ENCODE measurements around the gene CACNA1C.

Gene CACNA1C

GRCh38 chr12:2260441-2260840, 207.7 kb downstream of the CACNA1C start:
- DNase-seq: no peak

GRCh38 chr12:2261708-2262107, 208.9 kb downstream of the CACNA1C start:
- DNase-seq: no peak

GRCh38 chr12:2262449-2262848, 209.7 kb downstream of the CACNA1C start:
- no peak for DNase-seq

- DNase-seq: no peak
These were observed 211.1 kb downstream of the CACNA1C start for GRCh38 chr12:2263901-2264300.

GRCh38 chr12:2264651-2265232, 212.0 kb downstream of the CACNA1C start:
- no peak for DNase-seq

- DNase-seq: no peak
These were observed 212.8 kb downstream of the CACNA1C start for GRCh38 chr12:2265461-2266167.

- no peak for DNase-seq
These were observed 214.2 kb downstream of the CACNA1C start for GRCh38 chr12:2266666-2267620.

- no peak for DNase-seq
These were observed 215.1 kb downstream of the CACNA1C start for GRCh38 chr12:2267703-2268470.

- DNase-seq: no peak
These were observed 215.9 kb downstream of the CACNA1C start for GRCh38 chr12:2268471-2269286.

- no peak for DNase-seq
These were observed 218.1 kb downstream of the CACNA1C start for GRCh38 chr12:2270846-2271245.

- DNase-seq: no peak
These were observed 219.2 kb downstream of the CACNA1C start for GRCh38 chr12:2271961-2272360.

- DNase-seq: no peak
These were observed 220.5 kb downstream of the CACNA1C start for GRCh38 chr12:2273288-2273687.

- no peak for DNase-seq
These were observed 221.0 kb downstream of the CACNA1C start for GRCh38 chr12:2273751-2274150.

- DNase-seq: no peak
These were observed 221.9 kb downstream of the CACNA1C start for GRCh38 chr12:2274733-2275132.

GRCh38 chr12:2276288-2277033, 223.7 kb downstream of the CACNA1C start:
- no peak for DNase-seq

GRCh38 chr12:2277492-2278155, 224.8 kb downstream of the CACNA1C start:
- no peak for DNase-seq

- DNase-seq: no peak
These were observed 228.7 kb downstream of the CACNA1C start for GRCh38 chr12:2281446-2281845.

- no peak for DNase-seq
These were observed 229.5 kb downstream of the CACNA1C start for GRCh38 chr12:2282318-2282717.

- no peak for DNase-seq
These were observed 230.7 kb downstream of the CACNA1C start for GRCh38 chr12:2283480-2283879.

GRCh38 chr12:2283916-2284315, 231.1 kb downstream of the CACNA1C start:
- no peak for DNase-seq

Data from CD4-positive, alpha-beta T cell treated with Interleukin-12 subunit alpha and Interleukin-12 subunit beta, for 1 hour (primary cell).